Keratinocyte (primary cell): ENCODE results near the gene ZSCAN22. TPM values are rescaled to one million over a fixed set of nuclear protein-coding genes. Genes with fewer than 3 reads are reported as not detected.
"Not testable (repeated sequence)": the region's sequence is repeated elsewhere in the genome, so short reads cannot be mapped to it uniquely, and the experiment has no call there.

Experiments used
- DNase-seq: peaks from one replicate; pipeline ENCODE4 v3.0.0-alpha.2; 2011; ENCODE audit warnings: low read depth, missing footprints, low spot score
- FAIRE-seq: peaks from 2 replicates; lab custom pipeline; 2011; peaks lifted over from hg19 to GRCh38; lab: Jason Lieb, UNC
- H2AFZ ChIP-seq: 2 replicates; pipeline ENCODE4 v1.6.0; 2012; ENCODE audit warnings: low read length, control low read depth, inconsistent platforms; ENCODE audit not compliant: control insufficient read depth
- H3K27ac ChIP-seq: 2 replicates; pipeline ENCODE4 v1.5.1; 2011; ENCODE audit warnings: low read length; ENCODE audit not compliant: control insufficient read depth, insufficient read depth
- H3K27me3 ChIP-seq: 3 replicates; pipeline ENCODE4 v1.6.0; 2011; ENCODE audit warnings: low read length; ENCODE audit not compliant: control insufficient read depth, insufficient read depth; ENCODE audit errors: extremely low read depth
- H3K36me3 ChIP-seq, 2 experiments: 2 replicates in 1 of 2; 3 replicates in 1 of 2; pipeline ENCODE4 v1.5.1; 2011; ENCODE audit warnings: low read length in 2 of 2, mild to moderate bottlenecking in 1 of 2; ENCODE audit not compliant: control insufficient read depth in 2 of 2, insufficient read depth in 2 of 2; ENCODE audit errors: extremely low read depth in 1 of 2
- H3K4me1 ChIP-seq: 3 replicates; pipeline ENCODE4 v1.5.1; 2011; ENCODE audit warnings: low read length; ENCODE audit not compliant: control insufficient read depth, insufficient read depth; ENCODE audit errors: extremely low read depth
- H3K4me2 ChIP-seq: 3 replicates; pipeline ENCODE4 v1.6.0; 2011; ENCODE audit warnings: low read depth, low read length; ENCODE audit not compliant: control insufficient read depth, insufficient read depth; ENCODE audit errors: extremely low read depth
- H3K4me3 ChIP-seq, 3 experiments: fragments of 200-600 bp in 1 of 3; sonication (generic) in 1 of 3; 2 replicates in 2 of 3; 3 replicates in 1 of 3; pipeline ENCODE4 v1.5.1; 2011 to 2016; ENCODE audit warnings: low read length in 3 of 3, mild to moderate bottlenecking in 3 of 3, control low read depth in 2 of 3, inconsistent platforms in 1 of 3, low read depth in 1 of 3, mixed read lengths in 1 of 3, mixed run types in 1 of 3, moderate library complexity in 1 of 3; ENCODE audit not compliant: control insufficient read depth in 2 of 3, insufficient read depth in 2 of 3; ENCODE audit errors: extremely low read depth in 1 of 3
- H3K79me2 ChIP-seq: 2 replicates; pipeline ENCODE4 v1.6.0; 2012; ENCODE audit warnings: low read length; ENCODE audit not compliant: control insufficient read depth, insufficient read depth
- H3K9ac ChIP-seq: 3 replicates; pipeline ENCODE4 v1.6.0; 2011; ENCODE audit warnings: low read length; ENCODE audit not compliant: control insufficient read depth, insufficient read depth; ENCODE audit errors: extremely low read depth
- H3K9me1 ChIP-seq: 3 replicates; pipeline ENCODE4 v1.6.0; 2011; ENCODE audit warnings: low read length; ENCODE audit not compliant: control insufficient read depth, insufficient read depth; ENCODE audit errors: extremely low read depth
- H3K9me3 ChIP-seq: 2 replicates; pipeline ENCODE4 v1.5.1; 2012; ENCODE audit warnings: low read depth, low read length; ENCODE audit not compliant: control insufficient read depth
- H4K20me1 ChIP-seq: 3 replicates; pipeline ENCODE4 v1.6.0; 2011; ENCODE audit warnings: low read length; ENCODE audit not compliant: control insufficient read depth, insufficient read depth; ENCODE audit errors: extremely low read depth
- CTCF ChIP-seq, 3 experiments: IDR thresholded peaks in 1 of 3; conservative IDR thresholded peaks in 1 of 3; optimal IDR thresholded peaks in 1 of 3; 2 replicates in 2 of 3; 3 replicates in 1 of 3; pipeline versions ENCODE3 to v1.5.1; 2011; ENCODE audit warnings: low read length in 3 of 3, mild to moderate bottlenecking in 3 of 3, moderate library complexity in 2 of 3, control low read depth in 1 of 3, inconsistent platforms in 1 of 3; ENCODE audit not compliant: insufficient read depth in 2 of 3; ENCODE audit errors: extremely low read depth in 1 of 3
- EZH2 ChIP-seq: IDR thresholded peaks from one replicate; pipeline ENCODE4 v1.6.1; 2012; ENCODE audit warnings: inconsistent platforms, mild to moderate bottlenecking, low read length, moderate library complexity
- dilution Hi-C: fragments of 300-500 bp; cut with MboI; formaldehyde crosslinking; loops from one replicate; pipeline ENCODE4 v1.7.0; 2020; ENCODE audit warnings: low sequenced_read_pairs; ENCODE audit not compliant: extremely low pct_ligation_motif_present
- polyA plus RNA-seq, 5 experiments: library from polyadenylated mRNA; depleted of rRNA in 3 of 5; stranded (reverse) in 3 of 5; stranded (forward) in 1 of 5; unstranded in 1 of 5; fragments of >200 nt; gene quantifications; 1 replicate in 1 of 5; 2 replicates in 3 of 5; 3 replicates in 1 of 5; pipeline versions ENCODE4 v1.2.1 to v1.2.3, GENCODE V29; 2011 to 2012; ENCODE audit warnings: missing spikeins in 2 of 5, low read depth in 1 of 5, low replicate concordance in 1 of 5

ZSCAN22 gene
- polyA plus RNA-seq, 1 donor (not counting 4 experiments of a cell fraction or from before 2014, with no cell fraction given), result 2.5 TPM

- H4K20me1 ChIP-seq, result no peaks in the 10 kb centered on the region
- TF ChIP-seq EZH2 (no peak), CTCF (optimal IDR thresholded peaks at IDR 0.05 in 1 of 3, IDR thresholded peaks at IDR 0.05 in 1 of 3, conservative IDR thresholded peaks at IDR 0.05 in 1 of 3; ENCODE audit: extremely low read depth in 1 of 3, insufficient read depth in 2 of 3, low read length in 3 of 3) (no peak)
- H3K79me2 ChIP-seq, result no peaks in the 10 kb centered on the region
- H2AFZ ChIP-seq, result no peak overlapping the region
- no peak overlapping the region for H3K27ac ChIP-seq
- H3K27me3 ChIP-seq, result no peaks in the 10 kb centered on the region
- no peaks in the 10 kb centered on the region for H3K36me3 ChIP-seq
- H3K9me3 ChIP-seq, result no peaks in the 10 kb centered on the region
- no peaks in the 10 kb centered on the region for H3K4me1 ChIP-seq
- H3K4me2 ChIP-seq, result no peak overlapping the region
- dilution Hi-C loops, result no loop called here
- H3K4me3 ChIP-seq, result no peak overlapping the region
- DNase-seq, result no peak
- no peak for FAIRE-seq
- no peaks in the 10 kb centered on the region for H3K9me1 ChIP-seq
- H3K9ac ChIP-seq, result no peak overlapping the region
These were observed 45.7 kb downstream of the ZSCAN22 start for GRCh38 chr19:58372311-58373133.

- H2AFZ ChIP-seq, result no peak overlapping the region
- H3K36me3 ChIP-seq, result no peaks in the 10 kb centered on the region
- no peaks in the 10 kb centered on the region for H3K27me3 ChIP-seq
- H3K79me2 ChIP-seq, result no peaks in the 10 kb centered on the region
- H3K4me3 ChIP-seq, result no peak overlapping the region
- H3K27ac ChIP-seq, result no peak overlapping the region
- no peaks in the 10 kb centered on the region for H3K9me3 ChIP-seq
- dilution Hi-C loops, result no loop called here
- no peaks in the 10 kb centered on the region for H3K9me1 ChIP-seq
- no peak overlapping the region for H3K4me2 ChIP-seq
- no peak overlapping the region for H3K9ac ChIP-seq
- FAIRE-seq (no peak), DNase-seq (no peak)
- H4K20me1 ChIP-seq, result no peaks in the 10 kb centered on the region
- no peak for TF ChIP-seq CTCF (optimal IDR thresholded peaks at IDR 0.05 in 1 of 3, IDR thresholded peaks at IDR 0.05 in 1 of 3, conservative IDR thresholded peaks at IDR 0.05 in 1 of 3; ENCODE audit: extremely low read depth in 1 of 3, insufficient read depth in 2 of 3, low read length in 3 of 3)
- TF ChIP-seq EZH2, result no peak
- no peaks in the 10 kb centered on the region for H3K4me1 ChIP-seq
These were observed 47.4 kb downstream of the ZSCAN22 start for GRCh38 chr19:58374200-58374599.

- H3K36me3 ChIP-seq, H3K9me1 ChIP-seq, FAIRE-seq, H3K9me3 ChIP-seq, H3K4me1 ChIP-seq, H2AFZ ChIP-seq, dilution Hi-C loops, H3K4me3 ChIP-seq, H3K27ac ChIP-seq, DNase-seq, H3K79me2 ChIP-seq, H4K20me1 ChIP-seq, H3K27me3 ChIP-seq, H3K4me2 ChIP-seq, H3K9ac ChIP-seq: not testable (repeated sequence)
These were observed 49.9 kb downstream of the ZSCAN22 start for GRCh38 chr19:58376724-58377123.
